Measurements from ENCODE around the gene SRC.

GRCh38 chr20:37442986-37443385 lies 97.0 kb downstream of the SRC start:
- no peak for TF ChIP-seq POLR2A (IDR thresholded peaks at IDR 0.05; ENCODE audit: low read depth, low read length)
- TF ChIP-seq POLR2AphosphoS5 (IDR thresholded peaks at IDR 0.05; ENCODE audit: low read depth, low read length), result no peak
- no peak for TF ChIP-seq PAX5 (IDR thresholded peaks at IDR 0.05; ENCODE audit: insufficient read depth, low read length, severe bottlenecking)
- TF ChIP-seq TAF1 (IDR thresholded peaks at IDR 0.05; ENCODE audit: low read depth, low read length), result no peak
- TF ChIP-seq SPI1 (IDR thresholded peaks at IDR 0.05; ENCODE audit: low read depth, low read length), result no peak
- no peak for TF ChIP-seq POU2F2 (IDR thresholded peaks at IDR 0.05; ENCODE audit: low read depth, low read length)
